ENCODE results near the gene FOXI1.
"Not testable (repeated sequence)": the region's sequence is repeated elsewhere in the genome, so short reads cannot be mapped to it uniquely, and the experiment has no call there.

The FOXI1 gene

DNA sequence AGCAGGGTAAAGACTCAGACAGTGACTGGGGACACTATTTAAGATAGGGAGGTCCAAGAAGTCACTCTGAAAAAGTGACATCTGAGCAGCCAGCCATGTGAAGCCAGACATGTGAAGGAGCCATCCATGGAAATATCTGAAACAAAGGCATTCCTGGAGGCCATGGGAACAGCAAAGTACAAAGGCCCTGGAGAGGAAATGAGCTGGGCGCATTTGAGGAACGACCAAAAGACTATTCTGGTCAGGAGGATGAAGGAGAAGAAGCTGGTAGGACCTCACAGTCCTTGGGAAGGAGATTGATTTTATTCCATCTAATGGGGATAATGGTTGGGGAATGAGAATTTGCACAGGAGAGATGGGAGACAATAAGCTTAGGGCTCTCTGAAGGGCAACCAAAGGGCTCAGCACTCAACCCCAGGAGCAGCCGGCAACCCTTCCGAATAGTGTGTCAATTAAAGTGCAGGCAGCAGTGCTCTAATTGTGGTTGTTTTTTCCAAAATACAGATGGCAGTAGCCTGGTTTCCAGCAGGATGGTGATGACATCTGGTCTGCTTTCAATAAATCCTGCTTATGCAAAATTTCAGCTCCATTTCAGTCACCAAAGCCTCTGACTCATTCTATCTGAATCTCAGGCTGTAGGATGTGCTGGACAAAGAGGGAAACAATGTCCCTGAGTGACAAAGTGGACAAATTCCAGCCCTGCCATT is 26.7 kb downstream of the FOXI1 start:
- DNase-seq = no peak

- no peak for DNase-seq
Measured at GRCh38 chr5:170132976-170133448, 27.3 kb downstream of the FOXI1 start.

DNA sequence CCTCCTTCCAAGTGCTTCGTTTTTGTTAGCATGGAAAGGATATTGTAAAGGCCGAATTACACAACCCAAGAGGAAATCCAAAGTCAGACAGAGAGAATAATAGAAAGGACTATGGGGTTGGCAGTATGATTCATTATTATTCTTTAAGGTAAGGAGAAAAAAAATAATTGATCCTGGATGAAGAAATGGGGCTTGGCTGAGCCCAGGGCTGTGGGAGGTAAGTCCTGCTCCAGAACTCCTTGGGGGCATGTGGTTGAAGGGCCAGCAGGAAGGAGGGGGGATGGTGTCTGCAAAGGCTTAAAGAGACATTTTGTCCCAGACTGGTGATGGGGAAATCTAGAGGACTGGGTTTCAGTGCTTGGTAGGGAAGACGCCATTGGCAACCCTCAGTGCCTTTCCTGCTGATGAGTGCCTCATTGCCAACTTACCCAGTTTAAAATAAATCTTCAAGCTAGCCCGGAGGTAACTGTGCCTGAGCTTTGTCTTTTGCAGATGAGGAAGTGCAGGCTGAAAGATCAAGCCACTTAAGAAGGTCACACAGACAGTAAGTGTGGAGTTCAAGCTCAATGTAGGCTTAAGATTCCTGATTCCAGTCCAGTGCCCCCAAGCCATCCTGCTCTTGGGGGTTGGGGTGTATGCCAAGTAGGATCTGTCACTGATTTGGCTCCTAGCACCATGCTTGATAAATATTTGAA is 30.2 kb downstream of the FOXI1 start:
- no peak for DNase-seq

DNA sequence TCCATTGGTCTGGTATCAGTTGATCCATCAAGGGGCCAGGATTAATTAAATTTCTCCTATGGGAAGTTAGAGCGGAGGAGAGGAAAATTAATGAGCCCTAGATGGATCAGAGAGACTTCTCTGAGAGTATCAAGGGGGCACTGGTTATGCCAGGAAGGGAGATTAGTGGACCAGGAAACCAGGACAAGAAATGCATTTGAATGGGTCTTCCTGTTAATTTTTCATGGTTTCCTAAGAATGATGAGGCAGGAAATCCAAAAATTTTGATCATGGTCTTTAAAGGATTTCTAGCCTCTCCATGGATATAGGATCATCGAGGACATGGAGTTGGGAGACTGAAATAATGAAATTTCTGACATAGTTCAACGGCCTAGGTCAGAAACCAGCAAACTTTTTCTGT is 30.8 kb downstream of the FOXI1 start:
- DNase-seq = no peak

DNA sequence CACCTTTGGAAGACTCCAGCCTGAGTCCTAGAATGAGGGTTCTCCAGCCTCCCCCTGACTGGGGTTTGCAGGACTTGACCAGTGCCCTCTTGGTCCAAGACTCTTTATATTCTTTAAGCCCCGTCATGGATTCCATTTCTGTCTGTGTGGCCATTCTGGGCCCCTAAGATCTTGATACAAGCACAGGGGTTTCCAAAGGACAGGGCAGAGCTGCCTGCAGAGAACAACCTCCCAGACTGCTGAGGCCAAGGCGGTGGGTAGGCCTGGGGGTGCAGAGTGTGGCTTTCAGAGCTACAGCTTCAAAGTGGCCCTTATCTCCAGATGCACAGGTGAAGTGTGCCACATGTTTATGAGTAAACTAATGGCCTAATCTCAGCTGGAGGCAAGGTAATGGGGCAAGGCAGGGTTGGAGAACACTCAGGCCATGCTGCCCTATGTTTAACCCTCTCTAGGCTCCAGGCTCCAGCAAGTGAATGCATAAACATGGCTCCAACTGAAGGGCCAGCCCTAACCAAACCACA is 32.1 kb downstream of the FOXI1 start:
- DNase-seq = no peak

DNA sequence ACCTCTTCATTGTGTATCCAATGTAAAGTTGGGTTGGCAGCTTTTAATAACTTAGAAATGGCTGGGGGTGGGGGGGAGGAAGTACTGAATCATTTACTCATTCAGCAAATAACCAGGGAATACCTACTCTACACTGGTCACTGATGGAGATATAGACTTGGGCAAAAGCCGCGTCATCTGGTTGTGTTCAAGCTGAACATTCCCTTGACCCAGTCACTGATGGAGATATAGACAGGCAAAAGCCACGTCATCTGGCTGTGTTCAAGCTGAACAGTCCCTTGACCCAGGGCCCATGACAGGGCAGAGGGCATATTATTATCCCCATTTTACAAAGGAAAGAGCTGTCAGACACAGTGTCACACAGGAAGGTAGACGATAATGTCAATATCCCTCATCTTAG is 32.6 kb downstream of the FOXI1 start:
- no peak for DNase-seq

DNA sequence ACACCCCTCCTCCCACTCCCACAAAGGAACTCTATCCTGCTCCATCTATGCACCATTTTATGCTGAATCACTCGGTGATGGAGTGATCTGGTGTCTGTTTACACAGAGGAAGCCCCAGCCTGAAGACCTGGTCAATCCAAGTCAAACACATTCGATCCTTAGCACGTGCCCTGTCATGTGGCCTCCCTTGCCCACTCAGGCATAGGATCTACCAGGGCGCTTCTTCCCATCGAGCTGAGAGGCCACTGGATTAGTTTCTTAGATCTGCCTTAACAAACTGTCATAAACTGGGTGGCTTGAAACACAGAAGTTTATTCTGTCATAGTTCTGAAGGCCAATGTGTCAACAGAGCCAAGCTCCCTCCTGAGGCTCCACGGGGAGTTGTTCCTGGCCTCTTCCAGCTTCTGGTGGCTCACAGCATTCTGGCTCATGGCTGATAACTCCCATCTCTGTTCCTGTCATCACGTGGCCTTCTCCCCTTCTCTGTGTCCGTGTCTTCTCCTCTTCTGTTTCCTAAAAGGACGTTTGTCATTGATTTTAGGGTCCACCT is 34.2 kb downstream of the FOXI1 start:
- no peak for DNase-seq

DNA sequence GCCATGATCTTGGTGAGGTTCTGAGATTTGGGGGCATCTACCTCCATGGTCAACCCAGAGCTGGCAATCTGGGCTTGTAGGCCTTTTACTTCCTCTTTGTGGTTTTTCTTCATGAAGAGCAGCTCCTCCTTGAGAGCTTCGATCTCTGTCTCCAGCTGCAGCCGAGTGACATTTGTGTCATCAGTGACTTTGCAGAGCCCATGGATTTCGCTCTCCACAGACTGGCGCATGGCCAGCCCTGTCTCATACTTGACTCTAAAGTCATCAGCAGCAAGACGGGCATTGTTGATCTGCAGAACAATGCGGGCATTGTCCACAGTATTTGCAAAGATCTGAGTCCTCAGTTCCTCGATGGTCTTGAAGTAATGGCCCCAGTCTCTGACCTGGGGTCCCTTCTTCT is 35.5 kb downstream of the FOXI1 start:
- not testable (repeated sequence) for DNase-seq

GRCh38 chr5:170141636-170142035 is 35.9 kb downstream of the FOXI1 start:
- DNase-seq = no peak

DNA sequence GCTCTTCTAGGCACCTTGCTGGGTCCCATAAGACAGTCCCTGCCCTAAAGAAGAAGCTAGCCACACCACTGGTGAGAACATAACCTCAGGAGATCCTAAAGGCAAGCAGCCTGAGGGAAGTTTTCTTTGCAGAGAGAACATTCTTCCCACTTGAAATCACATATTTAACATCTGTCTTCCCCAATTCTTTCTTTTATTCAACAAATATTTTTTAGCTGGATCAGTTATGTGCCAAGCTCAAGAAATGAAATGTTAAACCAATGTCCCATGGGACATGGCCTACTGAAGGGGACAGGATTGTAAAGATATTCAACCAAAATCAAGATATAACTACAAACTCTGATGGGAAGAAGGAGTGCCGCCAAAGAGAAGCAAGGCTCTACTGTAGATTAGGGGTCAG is 36.5 kb downstream of the FOXI1 start:
- no peak for DNase-seq

DNA sequence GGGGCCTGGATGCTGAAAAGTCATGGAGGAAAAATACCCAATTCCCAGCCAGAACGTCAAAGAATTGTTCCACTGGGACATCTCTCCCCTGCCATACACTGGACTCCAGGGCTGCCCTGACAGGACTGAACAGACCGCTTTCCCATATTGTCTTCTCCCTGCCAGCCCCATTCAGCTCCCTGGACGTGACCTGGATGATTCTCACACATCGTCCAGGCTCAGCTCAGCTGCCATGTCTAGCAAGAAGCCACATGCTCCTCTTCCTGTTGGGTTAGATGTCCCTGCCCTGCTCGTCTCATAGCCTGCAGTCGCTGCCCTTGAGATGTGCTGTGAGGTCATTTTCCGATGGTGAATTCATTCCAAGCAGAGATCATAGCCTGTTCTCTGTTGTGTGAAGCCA is 37.4 kb downstream of the FOXI1 start:
- no peak for DNase-seq

DNA sequence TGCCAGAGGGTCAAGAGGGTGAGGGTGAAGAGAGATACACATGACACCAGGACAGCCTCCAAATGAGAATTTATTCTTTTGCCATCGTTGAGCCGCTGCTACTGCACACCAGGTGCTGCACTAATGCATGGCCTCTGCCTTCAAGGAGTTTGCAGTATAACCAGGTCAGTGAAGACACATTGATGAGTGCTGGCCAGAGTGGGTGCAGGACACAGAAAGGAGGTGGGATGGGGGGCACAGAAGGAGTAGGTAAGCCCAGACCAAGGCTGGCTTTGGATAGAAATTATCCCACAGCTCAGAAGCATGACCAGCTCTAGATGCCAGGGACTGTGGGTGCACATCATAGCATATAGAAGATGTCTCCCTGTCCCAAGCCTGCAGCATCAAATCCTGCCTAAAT is 38.0 kb downstream of the FOXI1 start:
- DNase-seq = no peak

GRCh38 chr5:170144286-170145023 is 38.8 kb downstream of the FOXI1 start:
- DNase-seq = no peak

DNA sequence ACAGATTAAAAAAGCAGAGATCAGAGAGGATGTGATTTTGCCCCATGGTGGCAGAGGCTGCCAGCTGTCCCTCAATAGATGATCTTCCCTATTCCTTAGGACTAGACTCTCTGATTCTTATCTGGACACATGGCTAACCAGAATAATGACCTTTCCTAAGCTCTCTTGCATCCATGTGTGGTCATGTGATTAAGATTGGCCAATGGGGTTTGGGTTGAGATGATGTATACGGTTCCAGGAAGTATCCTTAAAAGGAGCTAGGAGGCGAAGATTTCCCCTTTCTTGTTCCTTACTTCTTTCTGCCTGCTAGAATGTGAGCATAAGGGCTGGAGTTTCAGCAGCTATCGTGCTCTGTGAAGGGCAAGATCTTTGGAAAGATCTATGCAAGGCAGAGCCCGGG is 39.8 kb downstream of the FOXI1 start:
- DNase-seq = no peak

- DNase-seq = no peak
Measured at GRCh38 chr5:170147051-170147752, 41.5 kb downstream of the FOXI1 start.

- DNase-seq = no peak
Measured at GRCh38 chr5:170147753-170148264, 42.1 kb downstream of the FOXI1 start.

DNA sequence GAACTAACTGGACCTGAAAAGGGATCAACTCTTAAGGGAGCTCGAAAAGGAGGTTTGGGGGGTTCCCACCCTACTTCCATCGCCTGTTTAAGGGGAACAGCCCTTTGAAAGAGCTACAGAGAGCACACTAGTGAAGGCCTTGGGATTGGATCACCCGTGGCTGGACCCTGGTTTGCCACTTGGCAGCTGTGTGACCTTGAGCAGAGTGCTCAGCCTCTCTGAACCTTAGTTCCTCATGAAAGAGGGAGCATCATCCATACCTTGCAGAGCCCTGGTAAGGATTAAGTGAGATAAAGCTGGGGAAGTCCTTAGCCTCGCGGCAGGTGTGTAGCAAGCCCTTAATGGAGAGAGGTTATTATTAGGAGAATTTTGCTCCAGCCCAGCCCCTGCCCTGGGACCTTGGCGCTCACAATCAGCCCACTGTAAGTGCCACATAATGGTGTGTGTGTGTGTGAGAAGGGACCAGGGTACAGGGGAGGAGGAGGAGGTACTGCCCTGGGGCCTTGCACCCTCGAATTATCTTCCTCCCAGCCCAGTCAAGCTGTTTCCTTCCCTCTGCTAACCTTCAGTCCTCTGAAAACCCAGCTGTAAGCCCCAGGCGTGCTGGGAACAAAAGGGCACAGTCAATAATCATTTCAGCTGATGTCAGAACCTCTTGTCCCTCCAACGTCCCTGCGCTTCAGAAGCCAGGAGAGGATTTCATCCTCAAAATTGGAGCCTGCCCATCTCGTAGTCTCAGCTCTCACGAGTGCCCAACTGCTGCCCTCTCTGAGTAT is 42.9 kb downstream of the FOXI1 start:
- DNase-seq = no peak

DNA sequence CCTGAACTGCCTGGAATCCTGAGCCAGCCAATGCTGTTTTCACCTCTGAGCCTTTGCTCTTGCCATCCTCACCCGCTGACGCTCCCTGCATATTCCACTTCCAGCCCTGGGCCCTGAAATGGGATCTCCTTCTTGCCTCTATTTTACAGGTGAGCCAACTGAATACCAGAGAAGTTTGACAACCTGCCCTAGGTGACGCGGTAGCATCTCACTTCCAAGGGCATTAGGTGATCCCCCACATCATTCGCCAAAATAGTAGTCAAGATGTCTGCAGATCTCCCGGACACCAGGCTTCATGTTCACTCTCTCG is 43.5 kb downstream of the FOXI1 start:
- DNase-seq = no peak

- no peak for DNase-seq
Measured at GRCh38 chr5:170150713-170151096, 45.0 kb downstream of the FOXI1 start.

DNA sequence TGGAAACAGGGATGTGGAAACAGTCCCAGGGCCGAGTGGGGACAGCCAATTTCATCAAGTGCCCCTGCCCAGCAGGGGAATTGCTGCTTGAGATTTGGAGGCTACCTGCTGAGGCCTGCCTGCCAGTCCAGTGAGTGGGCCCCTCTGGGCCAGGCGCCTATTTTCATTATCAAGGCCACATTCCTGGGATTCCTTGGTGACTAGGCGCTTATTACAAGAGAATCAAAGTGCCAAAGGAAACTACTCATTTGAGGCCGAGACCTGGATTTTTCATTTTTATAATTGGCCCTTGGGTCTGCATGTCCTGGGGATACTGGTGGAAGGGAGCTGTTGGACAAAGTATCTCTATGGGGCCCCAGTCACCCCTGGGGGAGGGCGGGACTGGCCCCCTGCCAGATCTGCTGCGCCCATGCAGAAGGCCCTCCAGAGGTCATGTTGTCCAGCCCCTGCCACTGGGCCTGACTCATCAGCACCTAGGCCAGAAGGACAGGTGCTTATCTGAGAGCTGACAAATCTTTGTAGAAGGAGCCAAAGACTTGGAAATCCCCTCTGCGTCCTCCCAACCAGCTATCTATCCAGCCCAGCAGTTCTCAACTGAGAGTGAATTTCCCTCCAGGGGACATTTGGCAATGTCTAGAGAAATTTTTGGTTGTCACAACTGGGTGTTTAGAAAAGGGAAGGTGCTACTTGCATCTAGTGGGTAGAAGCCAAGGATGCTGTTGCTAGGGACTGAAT is 45.6 kb downstream of the FOXI1 start:
- DNase-seq = no peak

DNA sequence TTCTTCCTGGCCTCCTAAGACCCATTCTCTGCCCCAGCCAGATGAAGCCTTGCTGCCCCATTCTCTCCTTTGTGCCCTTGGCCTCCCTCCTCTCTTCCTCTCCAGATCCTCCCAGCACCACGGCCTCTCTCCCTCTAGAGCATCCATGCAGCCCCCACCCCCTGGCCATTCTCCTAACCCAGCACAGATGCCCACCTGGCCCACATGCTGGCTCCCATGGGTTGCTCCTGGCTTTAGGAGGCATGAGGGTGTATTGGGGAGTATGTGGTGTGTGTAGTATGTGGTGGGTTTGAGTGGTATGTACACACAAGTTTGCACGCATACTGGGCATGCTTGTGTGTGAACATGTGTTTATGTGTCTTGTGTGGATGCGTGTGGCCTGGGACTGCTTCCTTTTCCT is 47.1 kb downstream of the FOXI1 start:
- no peak for DNase-seq
